Mucosa of rectum (tissue), 2 donors: ENCODE results near the gene XPO4.
A peak's percentile ranks its signal among the peaks of the same experiment; 100 is the strongest.
"Not testable (repeated sequence)": the region's sequence is repeated elsewhere in the genome, so short reads cannot be mapped to it uniquely, and the experiment has no call there.

ENCODE experiments used
- H3K27ac ChIP-seq, 2 donors: one replicate each; pipeline ENCODE4 v1.7.0; 2013; ENCODE audit warnings: inconsistent platforms in 2 of 2, low read depth in 2 of 2, low read length in 2 of 2
- H3K27me3 ChIP-seq, 2 donors: one replicate each; pipeline ENCODE4 v1.7.0; 2013; ENCODE audit warnings: low read length in 2 of 2; ENCODE audit not compliant: control insufficient read depth in 2 of 2, insufficient read depth in 2 of 2
- H3K36me3 ChIP-seq, 2 donors: one replicate each; pipeline ENCODE4 v1.7.0; 2013; ENCODE audit warnings: low read length in 2 of 2; ENCODE audit not compliant: control insufficient read depth in 2 of 2, insufficient read depth in 2 of 2
- H3K4me1 ChIP-seq, 2 donors: one replicate each; pipeline ENCODE4 v1.7.0; 2013; ENCODE audit warnings: low read length in 2 of 2, mild to moderate bottlenecking in 1 of 2; ENCODE audit not compliant: control insufficient read depth in 2 of 2, insufficient read depth in 2 of 2
- H3K4me3 ChIP-seq, 2 donors: one replicate each; pipeline ENCODE4 v1.7.0; 2013; ENCODE audit warnings: low read length in 2 of 2
- H3K9ac ChIP-seq, 2 donors: one replicate each; pipeline ENCODE4 v1.7.0; 2013; ENCODE audit warnings: low read length in 2 of 2, low read depth in 1 of 2, mild to moderate bottlenecking in 1 of 2
- H3K9me3 ChIP-seq, 2 donors: one replicate each; pipeline ENCODE4 v1.7.0; 2013; ENCODE audit warnings: low read length in 2 of 2; ENCODE audit not compliant: control insufficient read depth in 2 of 2
- donor health status: healthy.
- donor health status: Normal muscosa, but diverticular disease.

The XPO4 gene

GRCh38 chr13:20924758-20925394, 22.3 kb upstream of the XPO4 start:
- H3K36me3 ChIP-seq: no peaks in the 10 kb centered on the region
- no peak overlapping the region for H3K4me3 ChIP-seq
- no peaks in the 10 kb centered on the region for H3K27me3 ChIP-seq
- H3K27ac ChIP-seq: no peak overlapping the region
- no peak overlapping the region for H3K9ac ChIP-seq
- H3K4me1 ChIP-seq: no peaks in the 10 kb centered on the region
- H3K9me3 ChIP-seq: no peaks in the 10 kb centered on the region

DNA sequence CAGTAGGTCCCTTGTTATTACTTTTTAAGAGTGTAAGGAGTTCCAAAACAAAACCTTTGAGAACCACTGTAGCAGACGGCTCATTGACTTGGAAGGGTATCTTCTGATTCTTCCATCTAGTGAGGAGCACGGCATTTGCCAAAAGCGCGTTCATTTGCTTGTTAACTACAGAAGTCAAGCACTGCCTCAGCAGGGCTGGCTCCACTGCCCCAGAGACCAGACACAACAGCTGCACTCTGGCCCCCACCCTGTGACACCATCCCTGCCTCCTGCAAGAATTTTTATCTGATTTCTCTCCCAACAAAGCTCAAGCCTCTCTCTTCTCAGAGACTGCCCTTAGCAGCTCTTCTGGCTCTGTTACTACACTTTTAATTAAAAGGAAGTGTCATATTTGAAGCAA, 20.7 kb upstream of the XPO4 start:
- Histone ChIP-seq H3K9me3 (no peaks in the 10 kb centered on the region), H3K4me3 (no peak overlapping the region), H3K9ac (no peak overlapping the region), H3K36me3 (no peaks in the 10 kb centered on the region), H3K4me1 (no peaks in the 10 kb centered on the region), H3K27ac (no peak overlapping the region), H3K27me3 (no peaks in the 10 kb centered on the region)

DNA sequence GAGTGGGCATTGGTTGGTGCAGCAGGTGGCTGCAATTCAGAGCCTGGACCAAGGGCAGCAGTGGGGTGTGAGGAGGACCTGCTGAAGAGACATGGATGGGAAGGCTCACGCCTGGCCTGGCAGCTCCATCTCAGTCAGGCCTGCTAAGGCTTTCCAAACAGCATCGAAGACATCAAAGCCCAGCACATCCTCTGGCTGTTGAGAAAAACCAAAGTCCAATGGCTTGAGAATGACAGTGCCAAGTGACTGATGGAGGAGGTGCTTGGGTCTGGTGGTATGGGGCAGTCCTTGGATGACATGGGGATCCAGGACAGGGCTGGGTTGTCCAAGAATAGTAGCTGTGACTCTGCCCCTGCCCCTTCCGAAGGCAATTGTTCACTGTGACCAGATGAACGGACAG, 19.0 kb upstream of the XPO4 start:
- no peaks in the 10 kb centered on the region for H3K9me3 ChIP-seq
- H3K9ac ChIP-seq: no peak overlapping the region
- H3K27ac ChIP-seq: no peak overlapping the region
- no peaks in the 10 kb centered on the region for H3K36me3 ChIP-seq
- H3K27me3 ChIP-seq: no peaks in the 10 kb centered on the region
- H3K4me3 ChIP-seq: no peak overlapping the region
- H3K4me1 ChIP-seq: no peaks in the 10 kb centered on the region

- H3K4me3 ChIP-seq, H3K9me3 ChIP-seq, H3K36me3 ChIP-seq, H3K27ac ChIP-seq, H3K9ac ChIP-seq, H3K4me1 ChIP-seq, H3K27me3 ChIP-seq: not testable (repeated sequence)
Measured at GRCh38 chr13:20915676-20916075, 13.1 kb upstream of the XPO4 start.

GRCh38 chr13:20911037-20911436, 8.5 kb upstream of the XPO4 start:
- no peaks in the 10 kb centered on the region for H3K9me3 ChIP-seq
- no peaks in the 10 kb centered on the region for H3K4me1 ChIP-seq
- H3K9ac ChIP-seq: no peak overlapping the region
- no peaks in the 10 kb centered on the region for H3K36me3 ChIP-seq
- no peak overlapping the region for H3K27ac ChIP-seq
- H3K4me3 ChIP-seq: no peak overlapping the region
- no peaks in the 10 kb centered on the region for H3K27me3 ChIP-seq

DNA sequence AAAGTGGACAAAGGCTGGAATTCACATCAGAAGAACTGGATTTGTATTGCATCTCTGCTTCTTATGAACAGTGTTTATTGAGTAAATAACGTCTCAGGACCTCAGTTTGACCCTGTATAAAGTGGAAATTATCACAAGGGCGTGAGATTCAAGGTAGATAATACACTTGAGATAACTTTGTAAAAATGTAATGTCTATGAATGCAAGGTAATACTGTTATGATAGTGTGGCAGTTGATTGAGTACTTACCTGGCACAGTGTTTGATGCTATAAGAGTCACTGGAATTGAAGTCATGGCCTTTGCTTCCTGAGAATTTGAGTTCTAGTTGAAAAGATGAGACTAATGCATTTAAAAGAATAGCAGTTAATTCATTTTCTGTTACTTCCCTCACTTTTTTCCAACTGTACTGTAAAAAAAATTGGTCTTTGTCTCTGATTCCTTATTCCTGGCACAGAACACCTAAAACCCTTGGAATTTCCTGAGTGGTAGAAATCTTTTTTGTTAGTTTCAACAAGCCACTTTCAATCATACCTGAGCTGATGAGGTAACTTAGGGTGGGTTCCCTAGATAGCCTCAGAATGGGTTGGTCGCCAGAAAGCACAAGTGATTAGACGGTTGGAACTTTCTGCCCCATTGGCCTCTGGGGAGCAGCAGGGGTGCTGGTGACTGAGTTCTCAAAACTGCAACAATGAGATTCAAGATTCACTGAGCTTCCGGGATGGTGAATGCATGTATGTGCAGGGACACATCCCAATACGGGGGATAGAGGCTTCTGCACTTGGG, 6.4 kb upstream of the XPO4 start:
- Histone ChIP-seq H3K4me3 (no peak overlapping the region), H3K27me3 (no peaks in the 10 kb centered on the region), H3K9ac (no peak overlapping the region), H3K36me3 (no peaks in the 10 kb centered on the region), H3K9me3 (no peaks in the 10 kb centered on the region), H3K4me1 (no peaks in the 10 kb centered on the region), H3K27ac (no peak overlapping the region)

GRCh38 chr13:20904908-20905307, 2.4 kb upstream of the XPO4 start:
- Histone ChIP-seq H3K36me3 (no peaks in the 10 kb centered on the region), H3K4me1 (peaks cover 5 to 11% of the 10 kb centered on the region in 2 donors), H3K27me3 (no peaks in the 10 kb centered on the region), H3K4me3 (no peak overlapping the region), H3K9me3 (no peaks in the 10 kb centered on the region), H3K9ac (no peak overlapping the region), H3K27ac (no peak overlapping the region)

DNA sequence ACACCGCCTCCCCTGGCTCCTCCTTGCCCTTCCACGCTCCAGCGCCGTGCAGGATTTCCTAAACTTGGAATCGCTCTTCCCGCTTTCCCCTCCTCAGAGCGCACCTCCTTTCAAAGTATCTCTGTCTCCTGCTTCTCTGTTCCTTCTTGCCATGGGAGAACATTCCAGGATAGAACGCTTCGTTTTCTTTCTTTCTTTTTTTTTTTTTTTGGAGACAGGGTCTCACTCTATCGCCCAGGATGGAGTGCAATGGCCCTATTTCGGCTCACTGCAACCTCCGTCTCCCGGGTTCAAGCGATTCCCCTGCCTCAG, 574 bp upstream of the XPO4 start:
- H3K36me3 ChIP-seq: no peaks in the 10 kb centered on the region
- H3K9ac ChIP-seq: peak overlapping the region; percentile 79 to 94
- H3K9me3 ChIP-seq: no peaks in the 10 kb centered on the region
- no peaks in the 10 kb centered on the region for H3K27me3 ChIP-seq
- H3K27ac ChIP-seq: peak overlapping the region; percentile 80 to 85
- H3K4me3 ChIP-seq: peak overlapping the region; percentile 89 to 93
- H3K4me1 ChIP-seq: peaks cover 5 to 11% of the 10 kb centered on the region in 2 donors

GRCh38 chr13:20901668-20902437, 693 bp downstream of the XPO4 start:
- no peaks in the 10 kb centered on the region for H3K36me3 ChIP-seq

DNA sequence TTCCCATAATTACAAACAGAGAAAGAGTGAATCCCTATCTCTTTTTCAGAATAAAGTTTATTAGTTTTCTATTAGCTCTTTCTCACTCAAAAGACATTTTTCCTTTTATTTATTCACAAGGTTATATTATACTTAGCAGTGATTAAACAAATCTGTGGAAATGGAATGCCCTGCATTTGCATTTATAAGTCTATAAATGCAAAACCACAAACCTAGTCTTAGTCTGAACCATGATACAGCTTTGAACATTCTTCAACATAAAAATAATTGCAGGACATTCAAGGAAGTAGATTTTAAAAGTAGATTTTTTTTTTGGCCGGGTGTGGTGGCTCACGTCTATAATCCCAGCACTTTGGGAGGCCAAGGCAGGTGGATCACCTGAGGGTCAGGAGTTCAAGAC, 8.3 kb downstream of the XPO4 start:
- Histone ChIP-seq H3K4me1 (no peaks in the 10 kb centered on the region), H3K27ac (no peak overlapping the region), H3K4me3 (no peak overlapping the region), H3K27me3 (no peaks in the 10 kb centered on the region), H3K9me3 (no peaks in the 10 kb centered on the region), H3K9ac (no peak overlapping the region), H3K36me3 (no peaks in the 10 kb centered on the region)

More at GRCh38 chr13:20901668-20902437, 693 bp downstream of the XPO4 start:
- Histone ChIP-seq H3K27ac (peak overlapping the region; percentile 80 to 85), H3K9ac (peak overlapping the region; percentile 87 to 94), H3K4me1 (peaks cover 5 to 11% of the 10 kb centered on the region in 2 donors), H3K9me3 (no peaks in the 10 kb centered on the region), H3K27me3 (no peaks in the 10 kb centered on the region), H3K4me3 (peak overlapping the region; percentile 89 to 93)
